Heart right ventricle (tissue), 16 donors: ENCODE results near the gene RELB. TPM values are rescaled to one million over a fixed set of nuclear protein-coding genes. Genes with fewer than 3 reads are reported as not detected.

Source experiments
- ATAC-seq, 8 donors: fragments of 200-7000 bp; cut with Tn5 transposase; one replicate each; pipeline ENCODE4 v1.9.1; 2020; ENCODE audit warnings: mild to moderate bottlenecking in 8 of 8, moderate library complexity in 8 of 8, moderate number of reproducible peaks in 1 of 8
- DNase-seq, 2 donors: peaks; one replicate each; pipeline ENCODE4 v3.0.0-alpha.2; 2020
- H3K27ac ChIP-seq, 10 donors: fragments of 200-600 bp; sonication (generic) in 2 of 10; one replicate each; pipeline versions ENCODE4 v1.5.0 to v1.8.0; 2020 to 2022; ENCODE audit warnings: mild to moderate bottlenecking in 3 of 10
- H3K27me3 ChIP-seq, 7 donors: fragments of 200-600 bp; one replicate each; pipeline ENCODE4 v1.8.0; 2021 to 2022; ENCODE audit warnings: mild to moderate bottlenecking in 2 of 7
- H3K36me3 ChIP-seq, 9 donors: fragments of 200-600 bp; sonication (generic) in 1 of 9; one replicate each; pipeline versions ENCODE4 v1.5.0 to v1.8.0; 2020 to 2022; ENCODE audit warnings: mild to moderate bottlenecking in 2 of 9
- H3K4me1 ChIP-seq, 9 donors: fragments of 200-600 bp; sonication (generic) in 1 of 9; one replicate each; pipeline versions ENCODE4 v1.5.0 to v1.8.0; 2020 to 2022; ENCODE audit warnings: mild to moderate bottlenecking in 4 of 9
- H3K4me3 ChIP-seq, 10 donors: fragments of 200-600 bp; sonication (generic) in 2 of 10; one replicate each; pipeline versions ENCODE4 v1.5.0 to v1.8.0; 2020 to 2022; ENCODE audit warnings: mild to moderate bottlenecking in 7 of 10, moderate library complexity in 2 of 10
- H3K9me3 ChIP-seq, 11 donors: fragments of 200-600 bp in 10 of 11; sonication (generic) in 2 of 11; one replicate each; pipeline versions ENCODE4 v1.5.0 to v1.8.0; 2013 to 2022; ENCODE audit warnings: mild to moderate bottlenecking in 2 of 11, control low read depth in 1 of 11, moderate library complexity in 1 of 11
- WGBS, 2 donors: extraction: QIAGEN DNeasy Blood & Tissue Kit; methylation state at CpG; one replicate each; pipeline ENCODE4 v1.1.7; 2013; ENCODE audit warnings: inconsistent platforms in 1 of 2; 5-methylcytosine and 5-hydroxymethylcytosine counted together
- intact Hi-C, 10 donors: fragments of 100-400 bp; cut with DNase I; formaldehyde crosslinking; loops; one replicate each; pipeline versions ENCODE4 v1.11.1 to v1.14.2; 2022
- polyA plus RNA-seq, 2 donors: library from polyadenylated mRNA; stranded (reverse); fragments of 200-250 nt; gene quantifications; one replicate each; pipeline ENCODE4 v1.2.3, GENCODE V29; 2013
- total RNA-seq, 10 donors: library from RNA; stranded (reverse); fragmentation: NEBNext Ultra II Directional in 3 of 10; extraction: Animal tissue kit (Norgen Biotek cat#: 25700) in 3 of 10; gene quantifications; one replicate each; pipeline versions ENCODE4 v1.2.1 to v1.2.4, GENCODE V29; 2021 to 2023
- TF ChIP-seq, protein P1 (sequence below), 9 donors: fragments of 200-600 bp; sonication (generic) in 2 of 9; IDR thresholded peaks; one replicate each; pipeline versions ENCODE4 v1.5.0 to v1.8.0; 2021 to 2022; ENCODE audit warnings: antibody characterized with exemption in 9 of 9, mild to moderate bottlenecking in 5 of 9, moderate library complexity in 1 of 9
- donor health status: Arrhythmogenic right ventricular cardiomyopathy.
- donor health status: ischemic (EF 13 %, LVEDD 7.1; RV severe dilation, severe dysfunction).
- donor health status: healthy with polysubstance abuse.
- donor health status: DM: no; HTN: yes; CAD: no.
- donor health status: DM: no; HTN: no; CAD: no.
- donor health status: ischemic (EF 25% LVEDD 6.9; RV normal size, moderate dysfunction).
- donor health status: ischemic (EF 25% LVEDD 5.7; RV mildly dilated, moderate dysfunction).
- donor health status: healthy.
- donor health status: DM: yes; HTN: yes; CAD: no.
- donor health status: Ischemic cardiomyopathy.
- donor health status: ischemic (EF 35%, LVEDD 5.7; RV mildly dilated, moderate dysfunction).
- donor health status: nonischemic (EF 11% LVEDD 7.7; RV severe dilation, severe dysfunction).
- donor health status: DM: yes; HTN: yes; CAD: no.
- donor health status: PGD.
- donor health status: ischemic (EF 29% LVEDD 5.4; RV normal size, mild dysfunction).
- donor health status: nonischemic (EF 23%, LVEDD 6.1; RV moderate dilation, normal function).

Gene RELB
- total and polyA plus RNA-seq, 12 donors, result 1.3 to 19.3 (median 5.5) TPM

GRCh38 chr19:45087531-45087930 lies 86.3 kb downstream of the RELB start:
- Histone ChIP-seq H3K27ac (no peak overlapping the region), H3K4me1 (peaks cover 4 to 20% (median 9%) of the 10 kb centered on the region in 9 donors), H3K27me3 (no peaks in the 10 kb centered on the region), H3K9me3 (no peaks in the 10 kb centered on the region), H3K4me3 (no peak overlapping the region), H3K36me3 (peaks cover 0 to 61% (median 3%) of the 10 kb centered on the region in 9 donors)
- intact Hi-C loops, result no loop called here
- TF ChIP-seq, protein P1, sequence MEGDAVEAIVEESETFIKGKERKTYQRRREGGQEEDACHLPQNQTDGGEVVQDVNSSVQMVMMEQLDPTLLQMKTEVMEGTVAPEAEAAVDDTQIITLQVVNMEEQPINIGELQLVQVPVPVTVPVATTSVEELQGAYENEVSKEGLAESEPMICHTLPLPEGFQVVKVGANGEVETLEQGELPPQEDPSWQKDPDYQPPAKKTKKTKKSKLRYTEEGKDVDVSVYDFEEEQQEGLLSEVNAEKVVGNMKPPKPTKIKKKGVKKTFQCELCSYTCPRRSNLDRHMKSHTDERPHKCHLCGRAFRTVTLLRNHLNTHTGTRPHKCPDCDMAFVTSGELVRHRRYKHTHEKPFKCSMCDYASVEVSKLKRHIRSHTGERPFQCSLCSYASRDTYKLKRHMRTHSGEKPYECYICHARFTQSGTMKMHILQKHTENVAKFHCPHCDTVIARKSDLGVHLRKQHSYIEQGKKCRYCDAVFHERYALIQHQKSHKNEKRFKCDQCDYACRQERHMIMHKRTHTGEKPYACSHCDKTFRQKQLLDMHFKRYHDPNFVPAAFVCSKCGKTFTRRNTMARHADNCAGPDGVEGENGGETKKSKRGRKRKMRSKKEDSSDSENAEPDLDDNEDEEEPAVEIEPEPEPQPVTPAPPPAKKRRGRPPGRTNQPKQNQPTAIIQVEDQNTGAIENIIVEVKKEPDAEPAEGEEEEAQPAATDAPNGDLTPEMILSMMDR (IDR thresholded peaks at IDR 0.05), result no peak
- ATAC-seq, result no peak
- 79 to 82% methylated on average over 11 of the region's 11 CpGs for WGBS, 2 donors
- DNase-seq, result no peak

Other genes starting within 250 kb of the RELB start
- gene CBLC, start 223.6 kb upstream of the RELB start, total RNA-seq, result under 1 TPM in 1 of 10 donors, not detected in 9; 0.38 TPM
- gene CBLC, start 223.6 kb upstream of the RELB start, polyA plus RNA-seq, result not detected
- 100 to 1,000 TPM in 4 of 10 donors, 10 to 100 TPM in 6; 72.8 to 118 (median 92.5) TPM for gene BCAM, start 192.4 kb upstream of the RELB start, total RNA-seq
- gene BCAM, start 192.4 kb upstream of the RELB start, polyA plus RNA-seq, result 100 to 1,000 TPM in 1 of 2 donors, 10 to 100 TPM in 1; 63.2 to 130 TPM
- gene NECTIN2, start 155.2 kb upstream of the RELB start, total RNA-seq, result 10 to 100 TPM; 34.1 to 83.9 (median 46.5) TPM
- 10 to 100 TPM; 62.5 to 96.8 TPM for gene NECTIN2, start 155.2 kb upstream of the RELB start, polyA plus RNA-seq
- gene TOMM40, start 110.2 kb upstream of the RELB start, total RNA-seq, result 10 to 100 TPM; 37.8 to 66.2 (median 43.9) TPM
- gene TOMM40, start 110.2 kb upstream of the RELB start, polyA plus RNA-seq, result 10 to 100 TPM; 45.6 to 77.5 TPM
- 10 to 100 TPM in 9 of 10 donors, 1 to 10 TPM in 1; 6.0 to 29.5 (median 20.6) TPM for gene APOE, start 95.7 kb upstream of the RELB start, total RNA-seq
- 10 to 100 TPM; 63.6 to 77.8 TPM for gene APOE, start 95.7 kb upstream of the RELB start, polyA plus RNA-seq
- 10 to 100 TPM in 1 of 10 donors, 1 to 10 TPM in 4, not detected in 5; 1.4 to 13.5 (median 1.6) TPM for gene APOC1, start 86.9 kb upstream of the RELB start, total RNA-seq
- gene APOC1, start 86.9 kb upstream of the RELB start, polyA plus RNA-seq, result 1 to 10 TPM; 3.6 to 5.3 TPM
- gene APOC4, start 59.2 kb upstream of the RELB start, total RNA-seq, result not detected
- not detected for gene APOC4, start 59.2 kb upstream of the RELB start, polyA plus RNA-seq
- gene APOC2, start 55.4 kb upstream of the RELB start, total RNA-seq, result under 1 TPM in 2 of 10 donors, not detected in 8; 0.65 to 0.79 TPM
- gene APOC2, start 55.4 kb upstream of the RELB start, polyA plus RNA-seq, result under 1 TPM; 0.36 to 0.66 TPM
- 100 to 1,000 TPM in 4 of 10 donors, 10 to 100 TPM in 6; 81.1 to 130 (median 95.7) TPM for gene CLPTM1, start 46.1 kb upstream of the RELB start, total RNA-seq
- 100 to 1,000 TPM in 1 of 2 donors, 10 to 100 TPM in 1; 72.1 to 123 TPM for gene CLPTM1, start 46.1 kb upstream of the RELB start, polyA plus RNA-seq
- gene CLASRP, start 37.6 kb downstream of the RELB start, total RNA-seq, result 10 to 100 TPM; 24.0 to 50.4 (median 30.0) TPM
- 100 to 1,000 TPM in 1 of 2 donors, 10 to 100 TPM in 1; 26.9 to 142 TPM for gene CLASRP, start 37.6 kb downstream of the RELB start, polyA plus RNA-seq
- gene ZNF296, start 75.0 kb downstream of the RELB start, total RNA-seq, result under 1 TPM in 5 of 10 donors, not detected in 5; 0.15 to 0.29 (median 0.21) TPM
- gene ZNF296, start 75.0 kb downstream of the RELB start, polyA plus RNA-seq, result under 1 TPM; 0.22 to 0.95 TPM
- gene GEMIN7, start 77.8 kb downstream of the RELB start, total RNA-seq, result 10 to 100 TPM; 10.7 to 23.5 (median 13.0) TPM
- gene GEMIN7, start 77.8 kb downstream of the RELB start, polyA plus RNA-seq, result 10 to 100 TPM; 25.9 to 38.2 TPM
- 10 to 100 TPM; 12.5 to 19.2 (median 15.8) TPM for gene PPP1R37, start 91.7 kb downstream of the RELB start, total RNA-seq
- gene PPP1R37, start 91.7 kb downstream of the RELB start, polyA plus RNA-seq, result 10 to 100 TPM; 20.9 to 38.3 TPM
- gene NKPD1, start 159.5 kb downstream of the RELB start, total RNA-seq, result under 1 TPM in 3 of 10 donors, not detected in 7; 0.06 to 0.09 (median 0.07) TPM
- under 1 TPM; 0.06 to 0.07 TPM for gene NKPD1, start 159.5 kb downstream of the RELB start, polyA plus RNA-seq
- 10 to 100 TPM; 14.3 to 24.9 (median 16.8) TPM for gene TRAPPC6A, start 176.8 kb downstream of the RELB start, total RNA-seq
- 10 to 100 TPM; 15.9 to 18.9 TPM for gene TRAPPC6A, start 176.8 kb downstream of the RELB start, polyA plus RNA-seq
- gene BLOC1S3, start 177.3 kb downstream of the RELB start, total RNA-seq, result 1 to 10 TPM; 2.8 to 8.6 (median 4.8) TPM
- 1 to 10 TPM; 2.2 to 6.1 TPM for gene BLOC1S3, start 177.3 kb downstream of the RELB start, polyA plus RNA-seq
- 1 to 10 TPM in 5 of 10 donors, under 1 TPM in 5; 0.27 to 2.0 (median 1.1) TPM for gene EXOC3L2, start 243.9 kb downstream of the RELB start, total RNA-seq
- 1 to 10 TPM; 1.2 to 1.8 TPM for gene EXOC3L2, start 243.9 kb downstream of the RELB start, polyA plus RNA-seq
- 10 to 100 TPM; 24.8 to 45.3 (median 33.7) TPM for gene MARK4, start 249.8 kb downstream of the RELB start, total RNA-seq
- gene MARK4, start 249.8 kb downstream of the RELB start, polyA plus RNA-seq, result 10 to 100 TPM; 13.8 to 21.4 TPM